Measurements from ENCODE around the gene PSMG4. TPM values are rescaled to one million over a fixed set of nuclear protein-coding genes. Genes with fewer than 3 reads are reported as not detected.

The PSMG4 gene
- total and polyA plus RNA-seq, 4 donors, result 14.0 to 69.7 (median 20.4) TPM

DNA sequence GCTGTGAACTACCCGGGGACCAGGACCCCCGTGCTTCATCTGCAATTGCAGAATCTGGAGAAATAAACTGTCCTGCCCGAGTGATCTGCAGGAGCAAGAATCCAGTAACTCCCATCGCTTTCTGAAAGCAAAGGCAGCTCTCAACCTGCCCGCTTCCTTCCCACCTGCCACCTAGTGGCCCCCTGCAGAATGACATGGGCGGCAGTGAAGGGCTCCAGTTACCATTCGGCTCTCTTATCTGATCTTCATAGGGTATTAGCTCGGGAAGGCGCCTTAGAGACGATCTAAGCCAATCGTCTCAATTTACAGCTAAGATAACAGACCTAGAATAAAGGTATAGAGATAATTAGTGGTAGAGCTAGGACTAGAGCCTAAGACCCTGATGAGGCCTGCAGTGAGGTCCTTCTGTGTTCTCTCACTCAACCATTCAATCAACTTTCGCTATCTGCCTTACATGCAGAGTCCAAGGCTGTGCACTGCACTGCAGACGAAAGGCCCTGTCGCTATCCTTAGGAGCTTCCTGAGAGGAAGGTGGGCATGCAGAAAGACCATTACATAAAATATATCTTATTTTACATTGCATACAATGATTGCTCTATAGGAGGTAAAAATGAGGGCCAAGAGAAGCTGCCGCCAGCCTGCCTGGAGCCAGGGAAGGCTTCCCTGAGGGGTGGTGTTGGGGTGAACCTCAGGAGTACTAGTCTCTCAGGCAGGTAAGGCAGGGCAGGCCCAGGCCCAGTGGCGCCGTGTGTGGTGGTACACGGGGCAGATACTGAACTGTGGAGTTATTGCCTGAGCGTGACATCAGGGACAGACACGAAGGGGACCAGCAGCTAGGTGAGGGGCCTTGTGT, 7.1 kb upstream of the PSMG4 start:
- Histone ChIP-seq H3K27ac (ENCODE audit: low read depth in 1 of 2, low read length in 1 of 2) (no peak overlapping the region), H3K9me3 (ENCODE audit: control insufficient read depth in 4 of 4, insufficient read depth in 3 of 4, low read length in 3 of 4) (no peaks in the 10 kb centered on the region), H3K9ac (ENCODE audit: insufficient read depth in 1 of 2, low read length in 2 of 2) (no peak overlapping the region), H3K27me3 (ENCODE audit: control insufficient read depth in 3 of 3, insufficient read depth in 3 of 3, low read length in 2 of 3) (no peaks in the 10 kb centered on the region), H3K4me1 (ENCODE audit: control insufficient read depth in 5 of 5, insufficient read depth in 5 of 5, low read length in 5 of 5) (peaks cover 0 to 6% (median 0%) of the 10 kb centered on the region in 5 donors), H3K36me3 (ENCODE audit: control insufficient read depth in 4 of 4, insufficient read depth in 4 of 4, low read length in 4 of 4) (no peaks in the 10 kb centered on the region), H3K4me3 (no peak overlapping the region)
- TF ChIP-seq, protein P1, sequence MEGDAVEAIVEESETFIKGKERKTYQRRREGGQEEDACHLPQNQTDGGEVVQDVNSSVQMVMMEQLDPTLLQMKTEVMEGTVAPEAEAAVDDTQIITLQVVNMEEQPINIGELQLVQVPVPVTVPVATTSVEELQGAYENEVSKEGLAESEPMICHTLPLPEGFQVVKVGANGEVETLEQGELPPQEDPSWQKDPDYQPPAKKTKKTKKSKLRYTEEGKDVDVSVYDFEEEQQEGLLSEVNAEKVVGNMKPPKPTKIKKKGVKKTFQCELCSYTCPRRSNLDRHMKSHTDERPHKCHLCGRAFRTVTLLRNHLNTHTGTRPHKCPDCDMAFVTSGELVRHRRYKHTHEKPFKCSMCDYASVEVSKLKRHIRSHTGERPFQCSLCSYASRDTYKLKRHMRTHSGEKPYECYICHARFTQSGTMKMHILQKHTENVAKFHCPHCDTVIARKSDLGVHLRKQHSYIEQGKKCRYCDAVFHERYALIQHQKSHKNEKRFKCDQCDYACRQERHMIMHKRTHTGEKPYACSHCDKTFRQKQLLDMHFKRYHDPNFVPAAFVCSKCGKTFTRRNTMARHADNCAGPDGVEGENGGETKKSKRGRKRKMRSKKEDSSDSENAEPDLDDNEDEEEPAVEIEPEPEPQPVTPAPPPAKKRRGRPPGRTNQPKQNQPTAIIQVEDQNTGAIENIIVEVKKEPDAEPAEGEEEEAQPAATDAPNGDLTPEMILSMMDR (IDR thresholded peaks at IDR 0.05; ENCODE audit: control extremely low read depth, extremely low read depth), result peak; percentile 88
- WGBS, 2 donors, result 36 to 39% methylated on average over 20 of the region's 20 CpGs
- DNase-seq (peak; percentile 85 to 86 (median 85)), ATAC-seq (ENCODE audit: insufficient read depth, low FRiP score) (peak; percentile 85)

DNA sequence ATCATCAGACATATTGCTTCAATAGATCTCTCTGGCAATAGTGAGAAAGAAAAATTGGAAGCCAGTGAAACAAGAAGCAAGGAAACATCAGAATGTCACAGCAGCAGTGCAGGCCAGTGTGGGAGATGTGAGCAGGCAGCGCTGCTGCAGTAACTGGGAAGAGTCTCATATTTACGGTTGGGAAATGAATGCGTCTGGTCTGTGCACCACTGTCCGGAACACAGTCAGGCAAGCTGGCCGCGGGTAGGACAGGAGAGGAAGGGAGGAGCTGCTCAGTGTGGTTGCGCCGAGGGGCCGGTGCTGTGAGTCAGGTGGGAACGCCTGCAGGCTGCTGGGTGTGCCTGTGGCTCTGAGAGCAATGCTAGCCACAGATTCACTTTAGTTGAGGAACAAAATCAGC, 6.4 kb upstream of the PSMG4 start:
- no peaks in the 10 kb centered on the region for H3K36me3 ChIP-seq (ENCODE audit: control insufficient read depth in 4 of 4, insufficient read depth in 4 of 4, low read length in 4 of 4)
- H3K4me1 ChIP-seq (ENCODE audit: control insufficient read depth in 5 of 5, insufficient read depth in 5 of 5, low read length in 5 of 5), result peaks cover 0 to 6% (median 0%) of the 10 kb centered on the region in 5 donors
- ATAC-seq (ENCODE audit: insufficient read depth, low FRiP score), result no peak
- WGBS, 2 donors, result 89 to 93% methylated on average over 10 of the region's 10 CpGs
- no peaks in the 10 kb centered on the region for H3K27me3 ChIP-seq (ENCODE audit: control insufficient read depth in 3 of 3, insufficient read depth in 3 of 3, low read length in 2 of 3)
- H3K4me3 ChIP-seq, result no peak overlapping the region
- no peak overlapping the region for H3K9ac ChIP-seq (ENCODE audit: insufficient read depth in 1 of 2, low read length in 2 of 2)
- TF ChIP-seq, protein P1 (IDR thresholded peaks at IDR 0.05; ENCODE audit: control extremely low read depth, extremely low read depth), result no peak
- no peak overlapping the region for H3K27ac ChIP-seq (ENCODE audit: low read depth in 1 of 2, low read length in 1 of 2)
- no peaks in the 10 kb centered on the region for H3K9me3 ChIP-seq (ENCODE audit: control insufficient read depth in 4 of 4, insufficient read depth in 3 of 4, low read length in 3 of 4)
- no peak for DNase-seq

DNA sequence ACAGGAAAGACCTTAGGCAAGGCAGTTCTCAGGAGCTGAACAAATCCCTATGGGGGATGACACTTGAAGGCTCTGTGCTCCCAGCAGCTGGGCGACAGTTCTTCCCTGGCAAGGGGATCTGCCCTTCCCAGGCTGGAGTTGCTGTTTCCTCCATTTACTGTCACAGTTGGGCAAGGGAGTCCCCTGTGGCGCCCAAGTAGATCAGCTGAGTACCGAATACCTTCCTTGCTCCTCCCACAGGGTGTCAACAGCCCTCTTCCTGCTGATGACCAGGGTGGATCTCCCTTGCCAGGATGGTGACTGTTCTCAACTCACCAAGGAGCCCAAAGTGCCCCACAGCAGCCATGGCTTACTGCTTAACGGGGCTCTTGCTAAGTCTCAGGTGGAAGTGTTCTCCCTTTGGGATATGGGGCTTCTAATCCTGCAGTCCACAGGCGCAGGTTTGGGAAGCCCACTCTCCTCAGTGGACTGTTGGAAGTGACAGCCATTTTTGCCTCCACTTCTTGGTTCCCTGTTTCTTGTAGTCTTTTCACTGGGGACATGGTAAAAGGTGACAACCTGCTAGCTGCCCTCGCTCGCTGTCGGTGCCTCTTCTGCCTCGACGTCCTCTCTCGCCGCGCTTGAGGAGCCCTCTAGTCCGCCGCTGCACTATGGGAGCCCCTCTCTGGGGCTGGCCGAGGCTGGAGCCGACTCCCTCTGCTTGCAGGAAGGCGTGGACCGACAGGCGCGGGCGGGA, 5.7 kb upstream of the PSMG4 start:
- no peak overlapping the region for H3K4me3 ChIP-seq
- WGBS, 2 donors, result 90 to 94% methylated on average over 22 of the region's 22 CpGs
- H3K36me3 ChIP-seq (ENCODE audit: control insufficient read depth in 4 of 4, insufficient read depth in 4 of 4, low read length in 4 of 4), result no peaks in the 10 kb centered on the region
- ATAC-seq (ENCODE audit: insufficient read depth, low FRiP score) (no peak), DNase-seq (no peak)
- TF ChIP-seq, protein P1 (IDR thresholded peaks at IDR 0.05; ENCODE audit: control extremely low read depth, extremely low read depth), result no peak
- no peaks in the 10 kb centered on the region for H3K9me3 ChIP-seq (ENCODE audit: control insufficient read depth in 4 of 4, insufficient read depth in 3 of 4, low read length in 3 of 4)
- no peaks in the 10 kb centered on the region for H3K27me3 ChIP-seq (ENCODE audit: control insufficient read depth in 3 of 3, insufficient read depth in 3 of 3, low read length in 2 of 3)
- no peak overlapping the region for H3K9ac ChIP-seq (ENCODE audit: insufficient read depth in 1 of 2, low read length in 2 of 2)
- no peak overlapping the region for H3K27ac ChIP-seq (ENCODE audit: low read depth in 1 of 2, low read length in 1 of 2)
- peaks cover 0 to 2% (median 0%) of the 10 kb centered on the region in 5 donors for H3K4me1 ChIP-seq (ENCODE audit: control insufficient read depth in 5 of 5, insufficient read depth in 5 of 5, low read length in 5 of 5)

All from lung (tissue), 12 donors.